Neural progenitor cell (in vitro differentiated cells): Measurements from ENCODE around the gene HSPA4. TPM values are rescaled to one million over a fixed set of nuclear protein-coding genes. Genes with fewer than 3 reads are reported as not detected.

Experiments used
- DNase-seq: peaks from one replicate; pipeline ENCODE4 v3.0.0-alpha.2; 2016; ENCODE audit warnings: low spot score
- H2AFZ ChIP-seq: fragments of 200-600 bp; sonication (generic); replicated peaks from 2 replicates; pipeline ENCODE4 v1.6.1; 2016; ENCODE audit warnings: antibody characterized with exemption
- H3F3A ChIP-seq: fragments of 200-600 bp; sonication (generic); 2 replicates; pipeline ENCODE4 v1.6.1; 2016; ENCODE audit warnings: antibody characterized with exemption, low read depth
- H3K27ac ChIP-seq: fragments of 200-600 bp; sonication (generic); 2 replicates; pipeline ENCODE4 v1.5.1; 2016; ENCODE audit warnings: mild to moderate bottlenecking
- H3K27me3 ChIP-seq: fragments of 200-600 bp; sonication (generic); 2 replicates; pipeline ENCODE4 v1.6.1; 2016; ENCODE audit warnings: mild to moderate bottlenecking, moderate library complexity
- H3K36me3 ChIP-seq: fragments of 200-600 bp; sonication (generic); 2 replicates; pipeline ENCODE4 v1.5.1; 2016
- H3K4me1 ChIP-seq: fragments of 200-600 bp; sonication (generic); 2 replicates; pipeline ENCODE4 v1.6.1; 2016; ENCODE audit warnings: mixed run types
- H3K4me2 ChIP-seq: fragments of 200-600 bp; sonication (generic); 2 replicates; pipeline ENCODE4 v1.6.1; 2016
- H3K4me3 ChIP-seq: fragments of 200-600 bp; sonication (generic); 2 replicates; pipeline ENCODE4 v1.5.1; 2016
- H3K79me2 ChIP-seq: fragments of 200-600 bp; sonication (generic); 2 replicates; pipeline ENCODE4 v1.6.1; 2016; ENCODE audit warnings: low read depth
- H3K9ac ChIP-seq: fragments of 200-600 bp; sonication (generic); 2 replicates; pipeline ENCODE4 v1.6.1; 2016
- H3K9me3 ChIP-seq: fragments of 200-600 bp; sonication (generic); 2 replicates; pipeline ENCODE4 v1.5.1; 2016; ENCODE audit warnings: low read depth
- H4K20me1 ChIP-seq: fragments of 200-600 bp; sonication (generic); 2 replicates; pipeline ENCODE4 v1.6.1; 2016; ENCODE audit warnings: low read depth
- H3K27ac Mint-ChIP-seq: 3 replicates; pipeline ENCODE4 v1.8.0; 2021; ENCODE audit warnings: mixed read lengths
- H3K27me3 Mint-ChIP-seq: 2 replicates; pipeline ENCODE4 v1.8.0; 2022; ENCODE audit warnings: low read depth, mild to moderate bottlenecking, inconsistent platforms, moderate library complexity, mixed read lengths; ENCODE audit not compliant: insufficient read depth
- H3K36me3 Mint-ChIP-seq: 3 replicates; pipeline ENCODE4 v1.8.0; 2021; ENCODE audit warnings: mixed read lengths
- H3K4me1 Mint-ChIP-seq: 3 replicates; pipeline ENCODE4 v1.8.0; 2021; ENCODE audit warnings: mixed read lengths
- H3K4me3 Mint-ChIP-seq: 3 replicates; pipeline ENCODE4 v1.8.0; 2021; ENCODE audit warnings: mild to moderate bottlenecking, moderate library complexity, mixed read lengths
- H3K9me3 Mint-ChIP-seq: 3 replicates; pipeline ENCODE4 v1.8.0; 2020; ENCODE audit warnings: mixed read lengths
- CTCF ChIP-seq: fragments of 200-600 bp; sonication (generic); IDR thresholded peaks from 2 replicates; pipeline ENCODE4 v1.5.1; 2017; ENCODE audit warnings: antibody characterized with exemption, mild to moderate bottlenecking
- EZH2 ChIP-seq: fragments of 200-600 bp; sonication (generic); IDR thresholded peaks from 2 replicates; pipeline ENCODE4 v1.6.1; 2017; ENCODE audit warnings: antibody characterized with exemption, mild to moderate bottlenecking, moderate library complexity
- EZH2phosphoT487 ChIP-seq: fragments of 200-600 bp; sonication (generic); IDR thresholded peaks from 2 replicates; pipeline ENCODE4 v1.6.1; 2017; ENCODE audit warnings: antibody characterized with exemption
- total RNA-seq: library from RNA; depleted of rRNA; stranded (reverse); fragments of >200 nt; gene quantifications from 2 replicates; pipeline ENCODE4 v1.2.3, GENCODE V29; 2015; ENCODE audit warnings: low replicate concordance

Gene HSPA4
- total RNA-seq, 1 donor from 2014 or later: 232 TPM

GRCh38 chr5:133121611-133122150 is 69.9 kb downstream of the HSPA4 start:
- Histone ChIP-seq H3F3A (no peaks in the 10 kb centered on the region), H3K9ac (no peak overlapping the region), H3K4me1 (no peaks in the 10 kb centered on the region), H3K79me2 (no peaks in the 10 kb centered on the region), H3K9me3 (no peaks in the 10 kb centered on the region), H3K36me3 (no peaks in the 10 kb centered on the region), H3K27ac (no peak overlapping the region), H3K4me3 (no peak overlapping the region), H4K20me1 (no peaks in the 10 kb centered on the region), H3K27me3 (no peaks in the 10 kb centered on the region), H2AFZ (no peak overlapping the region), H3K4me2 (no peak overlapping the region)
- Mint-ChIP-seq H3K27me3 (peaks cover 10% of the 10 kb centered on the region), H3K9me3 (no peaks in the 10 kb centered on the region), H3K27ac (no peak overlapping the region), H3K4me3 (no peak overlapping the region), H3K36me3 (peaks cover 2% of the 10 kb centered on the region), H3K4me1 (peaks cover 2% of the 10 kb centered on the region)
- TF ChIP-seq CTCF (no peak), EZH2phosphoT487 (no peak), EZH2 (no peak)
- no peak for DNase-seq

- Histone ChIP-seq H3K27ac (no peak overlapping the region), H3K9ac (no peak overlapping the region), H3K4me3 (no peak overlapping the region), H3F3A (no peaks in the 10 kb centered on the region), H3K27me3 (no peaks in the 10 kb centered on the region), H3K9me3 (no peaks in the 10 kb centered on the region), H3K79me2 (no peaks in the 10 kb centered on the region), H3K36me3 (no peaks in the 10 kb centered on the region), H2AFZ (no peak overlapping the region), H3K4me2 (no peak overlapping the region), H3K4me1 (no peaks in the 10 kb centered on the region), H4K20me1 (no peaks in the 10 kb centered on the region)
- TF ChIP-seq CTCF (no peak), EZH2 (no peak), EZH2phosphoT487 (no peak)
- no peak overlapping the region for H3K27ac Mint-ChIP-seq
- H3K27me3 Mint-ChIP-seq: peaks cover 10% of the 10 kb centered on the region
- H3K9me3 Mint-ChIP-seq: no peaks in the 10 kb centered on the region
- no peak for DNase-seq
- peaks cover 2% of the 10 kb centered on the region for H3K36me3 Mint-ChIP-seq
- no peak overlapping the region for H3K4me3 Mint-ChIP-seq
- H3K4me1 Mint-ChIP-seq: peaks cover 2% of the 10 kb centered on the region
Measured at GRCh38 chr5:133122711-133123110, 70.9 kb downstream of the HSPA4 start.

GRCh38 chr5:133123297-133123696 is 71.5 kb downstream of the HSPA4 start:
- H3K27ac Mint-ChIP-seq: no peak overlapping the region
- no peak overlapping the region for H3K4me3 Mint-ChIP-seq
- no peaks in the 10 kb centered on the region for H3K9me3 ChIP-seq
- TF ChIP-seq EZH2phosphoT487 (no peak), EZH2 (no peak), CTCF (no peak)
- H3K4me2 ChIP-seq: no peak overlapping the region
- H3K27me3 Mint-ChIP-seq: peaks cover 10% of the 10 kb centered on the region
- no peaks in the 10 kb centered on the region for H3K4me1 ChIP-seq
- H3K9me3 Mint-ChIP-seq: no peaks in the 10 kb centered on the region
- H3K27ac ChIP-seq: no peak overlapping the region
- H4K20me1 ChIP-seq: no peaks in the 10 kb centered on the region
- no peaks in the 10 kb centered on the region for H3K79me2 ChIP-seq
- no peaks in the 10 kb centered on the region for H3K36me3 ChIP-seq
- no peak overlapping the region for H3K4me3 ChIP-seq
- H2AFZ ChIP-seq: no peak overlapping the region
- DNase-seq: no peak
- no peaks in the 10 kb centered on the region for H3K27me3 ChIP-seq
- H3K9ac ChIP-seq: no peak overlapping the region
- H3K36me3 Mint-ChIP-seq: peaks cover 2% of the 10 kb centered on the region
- H3K4me1 Mint-ChIP-seq: peaks cover 2% of the 10 kb centered on the region
- H3F3A ChIP-seq: no peaks in the 10 kb centered on the region
